ENCODE data around the gene ACTR5.

The ACTR5 gene

DNA sequence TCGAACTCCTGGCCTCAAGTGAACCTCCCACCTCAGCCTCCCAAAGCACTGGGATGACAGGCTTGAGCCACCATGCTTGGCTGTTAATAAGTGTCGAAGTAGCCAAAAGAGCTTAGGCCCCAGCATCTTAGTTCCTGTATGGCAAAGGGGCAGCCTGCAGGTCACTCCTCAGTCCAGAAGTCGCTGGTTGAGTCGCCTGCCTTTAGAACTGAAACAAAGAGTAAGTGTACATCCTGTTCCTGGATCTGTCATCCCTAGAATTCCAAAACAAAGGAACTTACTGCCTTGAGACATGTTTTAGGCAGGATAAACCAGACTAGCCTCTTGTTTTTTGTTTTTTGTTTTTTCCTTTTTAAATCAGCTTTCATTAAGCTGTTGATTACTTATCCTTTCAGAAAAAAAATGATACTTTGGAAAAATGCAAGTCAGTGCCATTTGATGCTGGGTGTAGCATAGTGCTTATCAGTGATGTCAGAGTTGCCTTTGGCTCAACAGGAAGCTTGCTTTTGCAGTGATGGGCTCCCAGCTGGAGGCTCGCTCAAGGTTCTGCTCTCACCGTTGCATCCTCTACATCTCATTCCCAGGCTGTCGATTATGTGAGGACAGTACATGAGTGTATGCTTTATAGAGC lies 9.0 kb downstream of the ACTR5 start:
- no peak overlapping the region for H2BK5ac ChIP-seq (ENCODE audit: low read length)

DNA sequence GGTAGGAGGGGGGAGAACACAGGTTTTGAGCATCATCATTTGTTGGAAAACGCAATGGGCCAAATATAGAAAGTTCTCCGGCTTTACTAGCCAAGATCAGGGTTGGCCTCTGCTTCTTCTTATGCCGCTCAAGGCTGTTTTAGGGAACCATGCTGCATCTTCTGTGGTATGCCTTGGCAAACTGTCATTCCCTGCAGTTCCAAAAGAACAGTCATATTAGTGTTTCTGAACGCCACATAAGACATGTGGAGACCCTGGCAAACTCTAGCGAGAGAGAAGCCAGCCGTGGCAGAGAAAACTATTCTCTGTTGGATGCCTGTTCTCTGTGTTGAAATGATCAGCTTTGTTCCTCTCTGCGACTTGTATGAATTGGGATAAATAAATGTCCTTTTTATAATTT lies 10.8 kb downstream of the ACTR5 start:
- H3K23ac ChIP-seq (ENCODE audit: low read depth, low read length, poor library complexity), result no peak overlapping the region
- no peak overlapping the region for H3K4me2 ChIP-seq (ENCODE audit: insufficient read depth, low read length, poor library complexity, severe bottlenecking)
- no peaks in the 10 kb centered on the region for H3K9me3 ChIP-seq (replicated peaks in 1 of 2; ENCODE audit: control insufficient read depth in 2 of 2, insufficient read depth in 1 of 2, low read depth in 1 of 2, low read length in 2 of 2)
- no peak overlapping the region for H3K27ac ChIP-seq (replicated peaks; ENCODE audit: low read length)
- no peak overlapping the region for H4K8ac ChIP-seq (ENCODE audit: low read depth, low read length)
- no peaks in the 10 kb centered on the region for H3K4me1 ChIP-seq (ENCODE audit: control insufficient read depth in 2 of 2, insufficient read depth in 1 of 2, low read depth in 1 of 2, low read length in 2 of 2)
- H2BK120ac ChIP-seq (ENCODE audit: low read depth, low read length), result no peak overlapping the region
- no peaks in the 10 kb centered on the region for H3K79me1 ChIP-seq (ENCODE audit: low read depth, low read length)
- DNase-seq (ENCODE audit: low spot score), result no peak
- no peak overlapping the region for H2BK5ac ChIP-seq (ENCODE audit: low read length)
- H3K9ac ChIP-seq (ENCODE audit: low read depth, low read length, poor library complexity), result no peak overlapping the region
- WGBS, 2 donors (ENCODE audit: extremely low coverage in 2 of 2, insufficient read length in 2 of 2, insufficient replicate concordance in 1 of 2), result no CpG with 5 or more reads among the region's 7 CpGs
- H2AK5ac ChIP-seq (ENCODE audit: low read depth, low read length), result no peak overlapping the region
- H3K4ac ChIP-seq (ENCODE audit: low read length), result no peak overlapping the region
- H3K36me3 ChIP-seq (replicated peaks in 1 of 2; ENCODE audit: control insufficient read depth in 2 of 2, insufficient read depth in 2 of 2, low read length in 2 of 2), result peaks cover 32 to 92% of the 10 kb centered on the region in 2 donors
- no peak overlapping the region for H3K14ac ChIP-seq (ENCODE audit: low read length)
- no peak overlapping the region for H2BK15ac ChIP-seq (ENCODE audit: low read length)
- no peaks in the 10 kb centered on the region for H3K27me3 ChIP-seq (ENCODE audit: control insufficient read depth in 3 of 3, insufficient read depth in 3 of 3, low read depth in 1 of 3, low read length in 3 of 3)
- H2BK12ac ChIP-seq (ENCODE audit: low read length), result no peak overlapping the region
- H2AFZ ChIP-seq (ENCODE audit: low read length), result no peak overlapping the region
- H3K4me3 ChIP-seq (ENCODE audit: low read length in 2 of 2), result no peak overlapping the region
- H4K91ac ChIP-seq (ENCODE audit: low read depth, low read length, poor library complexity), result no peak overlapping the region
- H3K18ac ChIP-seq (ENCODE audit: low read length), result no peak overlapping the region

More for the DNA sequence above, 9.0 kb downstream of the ACTR5 start:
- Histone ChIP-seq H4K91ac (ENCODE audit: low read depth, low read length, poor library complexity) (no peak overlapping the region), H2BK120ac (ENCODE audit: low read depth, low read length) (no peak overlapping the region), H2AFZ (ENCODE audit: low read length) (no peak overlapping the region), H3K23ac (ENCODE audit: low read depth, low read length, poor library complexity) (no peak overlapping the region), H3K79me1 (ENCODE audit: low read depth, low read length) (no peaks in the 10 kb centered on the region), H3K4me2 (ENCODE audit: insufficient read depth, low read length, poor library complexity, severe bottlenecking) (no peak overlapping the region), H3K18ac (ENCODE audit: low read length) (no peak overlapping the region), H2AK5ac (ENCODE audit: low read depth, low read length) (no peak overlapping the region), H2BK15ac (ENCODE audit: low read length) (no peak overlapping the region), H3K36me3 (replicated peaks in 1 of 2; ENCODE audit: control insufficient read depth in 2 of 2, insufficient read depth in 2 of 2, low read length in 2 of 2) (peaks cover 28 to 92% of the 10 kb centered on the region in 2 donors), H3K27ac (replicated peaks; ENCODE audit: low read length) (no peak overlapping the region), H3K9ac (ENCODE audit: low read depth, low read length, poor library complexity) (no peak overlapping the region), H3K4me3 (ENCODE audit: low read length in 2 of 2) (no peak overlapping the region), H3K4ac (ENCODE audit: low read length) (no peak overlapping the region), H4K8ac (ENCODE audit: low read depth, low read length) (no peak overlapping the region), H3K27me3 (ENCODE audit: control insufficient read depth in 3 of 3, insufficient read depth in 3 of 3, low read depth in 1 of 3, low read length in 3 of 3) (no peaks in the 10 kb centered on the region), H3K4me1 (ENCODE audit: control insufficient read depth in 2 of 2, insufficient read depth in 1 of 2, low read depth in 1 of 2, low read length in 2 of 2) (no peaks in the 10 kb centered on the region), H3K14ac (ENCODE audit: low read length) (no peak overlapping the region), H3K9me3 (replicated peaks in 1 of 2; ENCODE audit: control insufficient read depth in 2 of 2, insufficient read depth in 1 of 2, low read depth in 1 of 2, low read length in 2 of 2) (no peaks in the 10 kb centered on the region), H2BK12ac (ENCODE audit: low read length) (no peak overlapping the region)
- DNase-seq (ENCODE audit: low spot score), result no peak
- WGBS, 2 donors (ENCODE audit: extremely low coverage in 2 of 2, insufficient read length in 2 of 2, insufficient replicate concordance in 1 of 2), result no CpG with 5 or more reads among the region's 7 CpGs

DNA sequence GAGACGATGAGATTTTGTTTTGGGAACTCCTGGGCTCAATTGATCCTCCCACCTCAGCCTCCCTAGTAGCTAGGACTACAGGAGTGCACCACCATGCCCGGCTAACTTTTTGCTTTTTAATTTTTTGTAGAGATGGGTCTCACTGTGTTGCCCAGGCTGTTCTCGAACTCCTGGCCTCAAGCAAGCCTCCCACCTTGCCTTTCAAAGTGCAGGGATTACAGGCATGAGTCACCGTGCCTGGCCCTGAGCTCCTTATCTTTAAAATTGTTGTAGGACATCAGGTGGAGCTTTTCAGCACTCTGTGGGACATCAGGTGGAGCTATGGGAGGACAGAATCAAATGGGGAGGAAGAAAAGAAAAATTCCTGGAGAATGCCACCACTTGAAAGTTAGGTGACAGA lies 12.7 kb downstream of the ACTR5 start:
- DNase-seq (ENCODE audit: low spot score), result no peak
- no peak overlapping the region for H4K91ac ChIP-seq (ENCODE audit: low read depth, low read length, poor library complexity)
- no peaks in the 10 kb centered on the region for H3K27me3 ChIP-seq (ENCODE audit: control insufficient read depth in 3 of 3, insufficient read depth in 3 of 3, low read depth in 1 of 3, low read length in 3 of 3)
- no peak overlapping the region for H3K18ac ChIP-seq (ENCODE audit: low read length)
- no CpG with 5 or more reads among the region's 4 CpGs for WGBS, 2 donors (ENCODE audit: extremely low coverage in 2 of 2, insufficient read length in 2 of 2, insufficient replicate concordance in 1 of 2)
- H2BK15ac ChIP-seq (ENCODE audit: low read length), result no peak overlapping the region
- peaks cover 28 to 95% of the 10 kb centered on the region in 2 donors for H3K36me3 ChIP-seq (replicated peaks in 1 of 2; ENCODE audit: control insufficient read depth in 2 of 2, insufficient read depth in 2 of 2, low read length in 2 of 2)
- no peak overlapping the region for H3K4me2 ChIP-seq (ENCODE audit: insufficient read depth, low read length, poor library complexity, severe bottlenecking)
- H2BK120ac ChIP-seq (ENCODE audit: low read depth, low read length), result no peak overlapping the region
- no peak overlapping the region for H2AK5ac ChIP-seq (ENCODE audit: low read depth, low read length)
- H3K14ac ChIP-seq (ENCODE audit: low read length), result no peak overlapping the region
- H3K4me1 ChIP-seq (ENCODE audit: control insufficient read depth in 2 of 2, insufficient read depth in 1 of 2, low read depth in 1 of 2, low read length in 2 of 2), result no peaks in the 10 kb centered on the region
- H3K9me3 ChIP-seq (replicated peaks in 1 of 2; ENCODE audit: control insufficient read depth in 2 of 2, insufficient read depth in 1 of 2, low read depth in 1 of 2, low read length in 2 of 2), result no peaks in the 10 kb centered on the region
- H3K23ac ChIP-seq (ENCODE audit: low read depth, low read length, poor library complexity), result no peak overlapping the region
- no peak overlapping the region for H2BK12ac ChIP-seq (ENCODE audit: low read length)
- no peak overlapping the region for H2AFZ ChIP-seq (ENCODE audit: low read length)
- no peak overlapping the region for H4K8ac ChIP-seq (ENCODE audit: low read depth, low read length)
- H3K79me1 ChIP-seq (ENCODE audit: low read depth, low read length), result no peaks in the 10 kb centered on the region
- no peak overlapping the region for H3K27ac ChIP-seq (replicated peaks; ENCODE audit: low read length)
- no peak overlapping the region for H2BK5ac ChIP-seq (ENCODE audit: low read length)
- H3K9ac ChIP-seq (ENCODE audit: low read depth, low read length, poor library complexity), result no peak overlapping the region
- H3K4me3 ChIP-seq (ENCODE audit: low read length in 2 of 2), result no peak overlapping the region
- H3K4ac ChIP-seq (ENCODE audit: low read length), result no peak overlapping the region

DNA sequence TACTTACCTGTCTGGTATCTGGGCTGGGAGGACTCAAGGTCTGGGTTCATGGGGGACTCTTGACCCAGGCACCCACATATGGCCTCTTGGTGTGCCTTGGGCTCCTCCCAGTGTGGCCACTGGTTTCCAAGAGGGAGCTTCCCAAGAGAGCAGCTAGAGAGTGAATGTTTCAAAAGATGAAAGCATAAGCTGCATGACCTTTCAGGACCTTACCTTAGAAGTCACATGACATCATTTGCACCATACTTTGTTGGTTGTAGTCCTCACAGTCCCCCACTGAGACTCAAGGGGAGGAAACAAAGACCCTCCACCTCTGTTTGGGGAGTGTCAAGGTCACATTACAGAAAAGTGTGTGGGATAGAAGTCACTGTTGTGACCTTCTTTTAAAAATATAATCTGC lies 13.9 kb downstream of the ACTR5 start:
- peaks cover 27 to 96% of the 10 kb centered on the region in 2 donors for H3K36me3 ChIP-seq (replicated peaks in 1 of 2; ENCODE audit: control insufficient read depth in 2 of 2, insufficient read depth in 2 of 2, low read length in 2 of 2)
- no peak overlapping the region for H4K91ac ChIP-seq (ENCODE audit: low read depth, low read length, poor library complexity)
- H3K14ac ChIP-seq (ENCODE audit: low read length), result no peak overlapping the region
- H2BK15ac ChIP-seq (ENCODE audit: low read length), result no peak overlapping the region
- H3K4me1 ChIP-seq (ENCODE audit: control insufficient read depth in 2 of 2, insufficient read depth in 1 of 2, low read depth in 1 of 2, low read length in 2 of 2), result no peaks in the 10 kb centered on the region
- no peak overlapping the region for H2BK5ac ChIP-seq (ENCODE audit: low read length)
- no peak overlapping the region for H3K9ac ChIP-seq (ENCODE audit: low read depth, low read length, poor library complexity)
- H2BK120ac ChIP-seq (ENCODE audit: low read depth, low read length), result no peak overlapping the region
- H3K79me1 ChIP-seq (ENCODE audit: low read depth, low read length), result no peaks in the 10 kb centered on the region
- H3K4me3 ChIP-seq (ENCODE audit: low read length in 2 of 2), result no peak overlapping the region
- H2BK12ac ChIP-seq (ENCODE audit: low read length), result no peak overlapping the region
- no peak overlapping the region for H4K8ac ChIP-seq (ENCODE audit: low read depth, low read length)
- no peak overlapping the region for H2AFZ ChIP-seq (ENCODE audit: low read length)
- no peak overlapping the region for H3K23ac ChIP-seq (ENCODE audit: low read depth, low read length, poor library complexity)
- no peak overlapping the region for H3K27ac ChIP-seq (replicated peaks; ENCODE audit: low read length)
- H3K18ac ChIP-seq (ENCODE audit: low read length), result no peak overlapping the region
- H3K9me3 ChIP-seq (replicated peaks in 1 of 2; ENCODE audit: control insufficient read depth in 2 of 2, insufficient read depth in 1 of 2, low read depth in 1 of 2, low read length in 2 of 2), result no peaks in the 10 kb centered on the region
- no peak overlapping the region for H3K4ac ChIP-seq (ENCODE audit: low read length)
- no peak for DNase-seq (ENCODE audit: low spot score)
- H2AK5ac ChIP-seq (ENCODE audit: low read depth, low read length), result no peak overlapping the region
- no peaks in the 10 kb centered on the region for H3K27me3 ChIP-seq (ENCODE audit: control insufficient read depth in 3 of 3, insufficient read depth in 3 of 3, low read depth in 1 of 3, low read length in 3 of 3)
- H3K4me2 ChIP-seq (ENCODE audit: insufficient read depth, low read length, poor library complexity, severe bottlenecking), result no peak overlapping the region
